ENCODE data around the gene SPRN. TPM values are rescaled to one million over a fixed set of nuclear protein-coding genes. Genes with fewer than 3 reads are reported as not detected.

The SPRN gene
- total RNA-seq, 1 donor from 2014 or later = not detected

GRCh38 chr10:133456041-133456951 is 31.9 kb upstream of the SPRN start:
- Histone ChIP-seq H3K27ac (no peak overlapping the region), H3K4me1 (no peaks in the 10 kb centered on the region), H3K36me3 (no peaks in the 10 kb centered on the region), H3K27me3 (no peaks in the 10 kb centered on the region), H3K4me3 (no peak overlapping the region), H3K9me3 (no peaks in the 10 kb centered on the region)
- no peak for TF ChIP-seq POLR2AphosphoS5 (IDR thresholded peaks at IDR 0.05; ENCODE audit: insufficient read depth in 1 of 2, low read depth in 1 of 2)
- no peak for TF ChIP-seq POLR2A (IDR thresholded peaks at IDR 0.05)
- TF ChIP-seq CTCF (IDR thresholded peaks at IDR 0.05) = no peak
- DNase-seq (ENCODE audit: extremely low spot score in 2 of 2) = peak; percentile 65 to 84
- intact Hi-C loops (cut with DNase I) = no loop called here

- intact Hi-C loops (cut with DNase I) = no loop called here
- no peaks in the 10 kb centered on the region for H3K4me1 ChIP-seq
- TF ChIP-seq POLR2AphosphoS5 (IDR thresholded peaks at IDR 0.05; ENCODE audit: insufficient read depth in 1 of 2, low read depth in 1 of 2) = no peak
- TF ChIP-seq CTCF (IDR thresholded peaks at IDR 0.05) = no peak
- no peak for TF ChIP-seq POLR2A (IDR thresholded peaks at IDR 0.05)
These were observed 31.2 kb upstream of the SPRN start for GRCh38 chr10:133455611-133456031.

GRCh38 chr10:133455196-133455595 is 30.8 kb upstream of the SPRN start:
- H3K27ac ChIP-seq = no peak overlapping the region
- H3K27me3 ChIP-seq = no peaks in the 10 kb centered on the region
- intact Hi-C loops (cut with DNase I) = no loop called here
- no peaks in the 10 kb centered on the region for H3K36me3 ChIP-seq
- no peaks in the 10 kb centered on the region for H3K4me1 ChIP-seq
- no peaks in the 10 kb centered on the region for H3K9me3 ChIP-seq
- TF ChIP-seq POLR2A (IDR thresholded peaks at IDR 0.05) = no peak
- no peak for TF ChIP-seq CTCF (IDR thresholded peaks at IDR 0.05)
- no peak for TF ChIP-seq POLR2AphosphoS5 (IDR thresholded peaks at IDR 0.05; ENCODE audit: insufficient read depth in 1 of 2, low read depth in 1 of 2)
- H3K4me3 ChIP-seq = no peak overlapping the region
- peak in 1 of 2 donors; percentile 56 for DNase-seq (ENCODE audit: extremely low spot score in 2 of 2)

More at GRCh38 chr10:133455611-133456031, 31.2 kb upstream of the SPRN start:
- Histone ChIP-seq H3K27ac (no peak overlapping the region), H3K4me3 (no peak overlapping the region), H3K36me3 (no peaks in the 10 kb centered on the region), H3K9me3 (no peaks in the 10 kb centered on the region), H3K27me3 (no peaks in the 10 kb centered on the region)
- peak; percentile 65 to 90 for DNase-seq (ENCODE audit: extremely low spot score in 2 of 2)

- Histone ChIP-seq H3K9me3 (no peaks in the 10 kb centered on the region), H3K36me3 (no peaks in the 10 kb centered on the region), H3K4me3 (no peak overlapping the region), H3K4me1 (no peaks in the 10 kb centered on the region), H3K27ac (no peak overlapping the region), H3K27me3 (no peaks in the 10 kb centered on the region)
- TF ChIP-seq POLR2AphosphoS5 (IDR thresholded peaks at IDR 0.05; ENCODE audit: insufficient read depth in 1 of 2, low read depth in 1 of 2) (no peak), POLR2A (IDR thresholded peaks at IDR 0.05) (no peak), CTCF (IDR thresholded peaks at IDR 0.05) (no peak)
- peak; percentile 77 to 87 for DNase-seq (ENCODE audit: extremely low spot score in 2 of 2)
- intact Hi-C loops (cut with DNase I) = no loop called here
These were observed 29.9 kb upstream of the SPRN start for GRCh38 chr10:133454204-133454893.
